Panc1 (cell line): ENCODE data around the gene ATP2B2. TPM values are rescaled to one million over a fixed set of nuclear protein-coding genes. Genes with fewer than 3 reads are reported as not detected.

Source experiments
- ATAC-seq: fragments of 200-7000 bp; cut with Tn5 transposase; 2 replicates; pipeline ENCODE4 v1.9.1; 2020; ENCODE audit warnings: mild to moderate bottlenecking, moderate library complexity
- BruUV-seq: library from RNA; stranded (reverse); fragments of 400-500 nt; replicated peaks from 2 replicates; lab custom pipeline; 2021; lab: Mats Ljungman, UMichigan
- CTCF ChIA-PET: fragments of 300-600 bp; sonication (Branson Sonifier 250); formaldehyde crosslinking; loops from one replicate; lab custom pipeline; 2022; ENCODE audit warnings: antibody characterized with exemption; lab: Charles Lee
- POLR2A ChIA-PET: fragments of 300-600 bp; sonication (Branson Sonifier 250); formaldehyde crosslinking; loops from one replicate; lab custom pipeline; 2022; ENCODE audit warnings: antibody characterized with exemption; lab: Charles Lee
- DNase-seq: peaks from one replicate; pipeline ENCODE4 v3.0.0-alpha.2; 2010; ENCODE audit warnings: low read depth, low spot score
- H3K27ac ChIP-seq: 2 replicates; pipeline ENCODE4 v1.5.1; 2011; ENCODE audit warnings: mild to moderate bottlenecking, low read length, inconsistent platforms
- H3K27me3 ChIP-seq: fragments of 200-500 bp; sonication (Bioruptor generic); 2 replicates; pipeline ENCODE4 v1.6.0; 2014; ENCODE audit warnings: low read length, inconsistent platforms; ENCODE audit not compliant: control insufficient read depth, insufficient read depth
- H3K36me3 ChIP-seq: fragments of 200-500 bp; sonication (Bioruptor generic); 2 replicates; pipeline ENCODE4 v1.5.1; 2014; ENCODE audit warnings: inconsistent platforms, mild to moderate bottlenecking, low read length, moderate library complexity; ENCODE audit not compliant: control insufficient read depth, insufficient read depth
- H3K4me1 ChIP-seq: 2 replicates; pipeline ENCODE4 v1.5.1; 2011; ENCODE audit warnings: inconsistent platforms, mild to moderate bottlenecking, low read length, moderate library complexity; ENCODE audit not compliant: control insufficient read depth, insufficient read depth
- H3K4me3 ChIP-seq, 2 experiments: 2 replicates each; pipeline ENCODE4 v1.5.1; 2011 to 2012; ENCODE audit warnings: low read depth in 2 of 2, low read length in 2 of 2, mild to moderate bottlenecking in 2 of 2, inconsistent platforms in 1 of 2, moderate library complexity in 1 of 2
- H3K9me3 ChIP-seq: fragments of 200-500 bp; sonication (Bioruptor generic); 2 replicates; pipeline ENCODE4 v1.5.1; 2014; ENCODE audit warnings: low read depth, mild to moderate bottlenecking, inconsistent platforms, low read length, moderate library complexity; ENCODE audit not compliant: control insufficient read depth, insufficient read depth
- POLR2AphosphoS5 ChIP-seq: IDR thresholded peaks from 2 replicates; pipeline ENCODE4 v1.6.1; 2012; ENCODE audit warnings: mild to moderate bottlenecking, low read depth, low read length, moderate library complexity
- SIN3A ChIP-seq: IDR thresholded peaks from 2 replicates; pipeline ENCODE4 v1.6.1; 2012; ENCODE audit warnings: low read depth, mild to moderate bottlenecking, low read length, moderate library complexity, borderline replicate concordance; ENCODE audit not compliant: insufficient read depth
- TCF7L2 ChIP-seq: IDR thresholded peaks from 2 replicates; pipeline ENCODE4 v1.6.1; 2011; ENCODE audit warnings: mild to moderate bottlenecking, low read depth, low read length, inconsistent platforms
- in situ Hi-C: cut with HindIII; loops from 2 replicates; pipeline ENCODE4 v1.10.0; 2016; ENCODE audit warnings: low sequenced_read_pairs, low pct_unique_long_range_greater_than_20kb
- intact Hi-C: fragments of 100-400 bp; cut with micrococcal nuclease; formaldehyde crosslinking; loops from one replicate; pipeline ENCODE4 v1.10.0; 2022; ENCODE audit not compliant: unreplicated experiment
- total RNA-seq: library from RNA; stranded (reverse); gene quantifications from one replicate; pipeline ENCODE4 v1.2.1, GENCODE V29; 2021; ENCODE audit not compliant: unreplicated experiment
- TF ChIP-seq, protein P1 (sequence below): fragments of 450-650 bp; IDR thresholded peaks from 2 replicates; pipeline ENCODE4 v1.5.1; 2017; ENCODE audit warnings: mild to moderate bottlenecking
- TF ChIP-seq, protein P2 (sequence below), 2 experiments: IDR thresholded peaks; 2 replicates each; pipeline ENCODE4 v1.6.1; 2011 to 2012; ENCODE audit warnings: low read depth in 2 of 2, control low read depth in 1 of 2, low read length in 1 of 2, mild to moderate bottlenecking in 1 of 2, moderate library complexity in 1 of 2; ENCODE audit not compliant: insufficient read depth in 1 of 2

ATP2B2 gene
- total RNA-seq, 1 experiment from 2014 or later: not detected

DNA sequence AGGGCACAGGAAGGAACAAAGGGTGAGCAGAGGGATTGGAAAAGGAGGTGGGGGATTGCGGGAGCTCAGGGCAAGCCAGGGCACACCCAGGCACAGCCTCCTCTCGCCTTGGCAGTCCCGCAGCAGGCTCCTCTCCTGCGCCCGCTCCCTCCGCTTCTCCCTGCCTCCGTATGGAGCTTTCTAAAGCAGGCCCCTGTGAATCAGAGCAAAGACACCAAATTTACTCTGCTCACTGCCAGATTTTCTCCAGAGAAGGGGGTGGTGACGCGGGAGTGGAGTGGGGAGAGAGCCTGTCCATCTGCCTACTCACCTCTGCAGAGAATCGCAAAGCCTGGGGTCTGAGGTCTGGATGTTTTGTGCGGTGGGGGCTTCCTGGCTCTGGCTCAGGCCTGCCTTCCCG, 20.0 kb downstream of the ATP2B2 start:
- no peaks in the 10 kb centered on the region for H3K27me3 ChIP-seq
- H3K4me3 ChIP-seq: no peak overlapping the region
- H3K4me1 ChIP-seq: no peaks in the 10 kb centered on the region
- H3K9me3 ChIP-seq: no peaks in the 10 kb centered on the region
- in situ Hi-C loops: no loop called here
- no peak overlapping the region for H3K27ac ChIP-seq
- no TSS peak for BruUV-seq
- DNase-seq: no peak
- no peaks in the 10 kb centered on the region for H3K36me3 ChIP-seq
- TF ChIP-seq TCF7L2: no peak
- TF ChIP-seq SIN3A: no peak
- TF ChIP-seq, protein P1, sequence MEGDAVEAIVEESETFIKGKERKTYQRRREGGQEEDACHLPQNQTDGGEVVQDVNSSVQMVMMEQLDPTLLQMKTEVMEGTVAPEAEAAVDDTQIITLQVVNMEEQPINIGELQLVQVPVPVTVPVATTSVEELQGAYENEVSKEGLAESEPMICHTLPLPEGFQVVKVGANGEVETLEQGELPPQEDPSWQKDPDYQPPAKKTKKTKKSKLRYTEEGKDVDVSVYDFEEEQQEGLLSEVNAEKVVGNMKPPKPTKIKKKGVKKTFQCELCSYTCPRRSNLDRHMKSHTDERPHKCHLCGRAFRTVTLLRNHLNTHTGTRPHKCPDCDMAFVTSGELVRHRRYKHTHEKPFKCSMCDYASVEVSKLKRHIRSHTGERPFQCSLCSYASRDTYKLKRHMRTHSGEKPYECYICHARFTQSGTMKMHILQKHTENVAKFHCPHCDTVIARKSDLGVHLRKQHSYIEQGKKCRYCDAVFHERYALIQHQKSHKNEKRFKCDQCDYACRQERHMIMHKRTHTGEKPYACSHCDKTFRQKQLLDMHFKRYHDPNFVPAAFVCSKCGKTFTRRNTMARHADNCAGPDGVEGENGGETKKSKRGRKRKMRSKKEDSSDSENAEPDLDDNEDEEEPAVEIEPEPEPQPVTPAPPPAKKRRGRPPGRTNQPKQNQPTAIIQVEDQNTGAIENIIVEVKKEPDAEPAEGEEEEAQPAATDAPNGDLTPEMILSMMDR: no peak
- TF ChIP-seq, protein P2, sequence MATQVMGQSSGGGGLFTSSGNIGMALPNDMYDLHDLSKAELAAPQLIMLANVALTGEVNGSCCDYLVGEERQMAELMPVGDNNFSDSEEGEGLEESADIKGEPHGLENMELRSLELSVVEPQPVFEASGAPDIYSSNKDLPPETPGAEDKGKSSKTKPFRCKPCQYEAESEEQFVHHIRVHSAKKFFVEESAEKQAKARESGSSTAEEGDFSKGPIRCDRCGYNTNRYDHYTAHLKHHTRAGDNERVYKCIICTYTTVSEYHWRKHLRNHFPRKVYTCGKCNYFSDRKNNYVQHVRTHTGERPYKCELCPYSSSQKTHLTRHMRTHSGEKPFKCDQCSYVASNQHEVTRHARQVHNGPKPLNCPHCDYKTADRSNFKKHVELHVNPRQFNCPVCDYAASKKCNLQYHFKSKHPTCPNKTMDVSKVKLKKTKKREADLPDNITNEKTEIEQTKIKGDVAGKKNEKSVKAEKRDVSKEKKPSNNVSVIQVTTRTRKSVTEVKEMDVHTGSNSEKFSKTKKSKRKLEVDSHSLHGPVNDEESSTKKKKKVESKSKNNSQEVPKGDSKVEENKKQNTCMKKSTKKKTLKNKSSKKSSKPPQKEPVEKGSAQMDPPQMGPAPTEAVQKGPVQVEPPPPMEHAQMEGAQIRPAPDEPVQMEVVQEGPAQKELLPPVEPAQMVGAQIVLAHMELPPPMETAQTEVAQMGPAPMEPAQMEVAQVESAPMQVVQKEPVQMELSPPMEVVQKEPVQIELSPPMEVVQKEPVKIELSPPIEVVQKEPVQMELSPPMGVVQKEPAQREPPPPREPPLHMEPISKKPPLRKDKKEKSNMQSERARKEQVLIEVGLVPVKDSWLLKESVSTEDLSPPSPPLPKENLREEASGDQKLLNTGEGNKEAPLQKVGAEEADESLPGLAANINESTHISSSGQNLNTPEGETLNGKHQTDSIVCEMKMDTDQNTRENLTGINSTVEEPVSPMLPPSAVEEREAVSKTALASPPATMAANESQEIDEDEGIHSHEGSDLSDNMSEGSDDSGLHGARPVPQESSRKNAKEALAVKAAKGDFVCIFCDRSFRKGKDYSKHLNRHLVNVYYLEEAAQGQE (IDR thresholded peaks at IDR 0.05; ENCODE audit: insufficient read depth in 1 of 2, low read depth in 2 of 2, low read length in 1 of 2): no peak
- TF ChIP-seq POLR2AphosphoS5: no peak
- intact Hi-C loops: no loop called here
- POLR2A ChIA-PET: no interaction called here
- CTCF ChIA-PET: no interaction called here
- ATAC-seq: no peak

DNA sequence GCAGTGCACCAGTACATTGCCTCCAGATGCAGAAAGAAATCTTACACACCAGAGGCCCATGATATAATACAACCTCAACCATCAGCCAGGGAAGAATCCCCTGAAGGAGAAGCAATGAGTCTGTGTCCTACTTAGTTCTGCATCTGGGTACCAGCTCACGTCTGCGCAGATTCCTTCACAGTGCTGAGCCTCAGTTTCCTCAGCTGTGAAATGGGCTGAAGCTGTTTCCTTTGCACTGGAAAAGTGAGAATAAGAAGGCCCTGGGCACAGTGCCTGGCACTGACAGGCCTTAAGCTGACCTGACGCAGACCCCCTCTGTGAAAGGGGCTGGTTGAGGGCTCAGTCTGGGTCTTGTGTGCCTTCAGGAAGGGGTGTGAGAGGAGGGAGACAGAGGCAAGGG, 20.7 kb downstream of the ATP2B2 start:
- POLR2A ChIA-PET: no interaction called here
- ATAC-seq (no peak), DNase-seq (no peak)
- TF ChIP-seq TCF7L2: no peak
- no peak for TF ChIP-seq POLR2AphosphoS5
- TF ChIP-seq, protein P1: no peak
- no peak for TF ChIP-seq SIN3A
- TF ChIP-seq, protein P2 (IDR thresholded peaks at IDR 0.05; ENCODE audit: insufficient read depth in 1 of 2, low read depth in 2 of 2, low read length in 1 of 2): no peak
- CTCF ChIA-PET: no interaction called here
- intact Hi-C loops: no loop called here
- Histone ChIP-seq H3K27me3 (no peaks in the 10 kb centered on the region), H3K27ac (no peak overlapping the region), H3K36me3 (no peaks in the 10 kb centered on the region), H3K4me3 (no peak overlapping the region), H3K4me1 (no peaks in the 10 kb centered on the region), H3K9me3 (no peaks in the 10 kb centered on the region)
- BruUV-seq: no TSS peak
- in situ Hi-C loops: no loop called here
